SU-DHL-6 (cell line): ENCODE data around the gene COMMD6.

Experiments used
- H2AFZ ChIP-seq: fragments of 200-600 bp; sonication (generic); 2 replicates; pipeline ENCODE4 v1.6.1; 2014; ENCODE audit warnings: low read depth, mild to moderate bottlenecking, moderate library complexity, mixed read lengths, antibody characterized with exemption, low read length; ENCODE audit not compliant: severe bottlenecking
- H3F3A ChIP-seq: fragments of 200-600 bp; shearing (Covaris generic); 2 replicates; pipeline ENCODE4 v1.6.0; 2016; ENCODE audit warnings: antibody characterized with exemption, mild to moderate bottlenecking; ENCODE audit not compliant: insufficient read depth
- H3K27ac ChIP-seq: fragments of 200-600 bp; sonication (generic); 2 replicates; pipeline ENCODE4 v1.5.1; 2016; ENCODE audit warnings: low read depth, mild to moderate bottlenecking, low read length, moderate library complexity, mixed read lengths
- H3K27me3 ChIP-seq: fragments of 200-600 bp; sonication (generic), shearing (Covaris generic); 2 replicates; pipeline ENCODE4 v1.6.0; 2014; ENCODE audit warnings: mild to moderate bottlenecking, low read length
- H3K36me3 ChIP-seq: fragments of 200-600 bp; sonication (generic); 2 replicates; pipeline ENCODE4 v1.6.1; 2014; ENCODE audit warnings: mild to moderate bottlenecking, low read length, mixed read lengths
- H3K4me2 ChIP-seq: fragments of 300-600, 200-600 bp; shearing (Covaris generic), sonication (generic); 2 replicates; pipeline ENCODE4 v1.6.0; 2014; ENCODE audit warnings: low read length, low read depth, mild to moderate bottlenecking; ENCODE audit not compliant: poor library complexity, severe bottlenecking
- H3K4me3 ChIP-seq: fragments of 200-600 bp; sonication (generic); 2 replicates; pipeline ENCODE4 v1.5.1; 2014; ENCODE audit warnings: antibody characterized with exemption, low read length, mild to moderate bottlenecking, mixed read lengths; ENCODE audit not compliant: insufficient read depth, poor library complexity, severe bottlenecking
- H3K79me2 ChIP-seq: fragments of 200-600 bp; sonication (generic); 2 replicates; pipeline ENCODE4 v1.6.1; 2014; ENCODE audit warnings: mild to moderate bottlenecking, low read length, moderate library complexity; ENCODE audit not compliant: insufficient read depth
- H3K9ac ChIP-seq: fragments of 200-600 bp; sonication (generic); 2 replicates; pipeline ENCODE4 v1.7.0; 2014; ENCODE audit warnings: mild to moderate bottlenecking, low read length
- H3K9me2 ChIP-seq: fragments of 200-600 bp; sonication (generic); replicated peaks from 2 replicates; pipeline ENCODE4 v1.6.1; 2014; ENCODE audit warnings: low read length; ENCODE audit not compliant: insufficient read depth
- H3K9me3 ChIP-seq: fragments of 200-600 bp; sonication (generic); 2 replicates; pipeline ENCODE4 v1.6.1; 2014; ENCODE audit warnings: low read length, mixed read lengths; ENCODE audit not compliant: insufficient read depth
- H4K20me1 ChIP-seq: fragments of 200-600 bp; sonication (generic); 2 replicates; pipeline ENCODE4 v1.6.1; 2014; ENCODE audit warnings: low read depth, mild to moderate bottlenecking, antibody characterized with exemption, low read length, moderate library complexity, mixed read lengths
- CTCF ChIP-seq: fragments of 200-600 bp; sonication (generic); IDR thresholded peaks from one replicate; pipeline ENCODE4 v1.5.1; 2017; ENCODE audit warnings: antibody characterized with exemption, mild to moderate bottlenecking, low read length, moderate library complexity; ENCODE audit not compliant: insufficient read depth, poor library complexity, severe bottlenecking
- EZH2phosphoT487 ChIP-seq: fragments of 200-600 bp; sonication (generic), shearing (Covaris generic); conservative IDR thresholded peaks from 2 replicates; pipeline ENCODE4 v1.6.1; 2018; ENCODE audit warnings: mild to moderate bottlenecking, antibody characterized with exemption, low read length, moderate library complexity, mixed read lengths

Gene COMMD6

GRCh38 chr13:75491376-75491775 is 46.3 kb downstream of the COMMD6 start:
- no peak overlapping the region for H2AFZ ChIP-seq
- H3K36me3 ChIP-seq = no peaks in the 10 kb centered on the region
- no peak overlapping the region for H3K27ac ChIP-seq
- no peaks in the 10 kb centered on the region for H3K9me3 ChIP-seq
- no peaks in the 10 kb centered on the region for H3F3A ChIP-seq
- no peak overlapping the region for H3K4me2 ChIP-seq
- H3K9me2 ChIP-seq = no peaks in the 10 kb centered on the region
- TF ChIP-seq CTCF (no peak), EZH2phosphoT487 (no peak)
- H3K4me3 ChIP-seq = no peak overlapping the region
- no peaks in the 10 kb centered on the region for H4K20me1 ChIP-seq
- H3K27me3 ChIP-seq = no peaks in the 10 kb centered on the region
- no peak overlapping the region for H3K9ac ChIP-seq
- no peaks in the 10 kb centered on the region for H3K79me2 ChIP-seq

- H2AFZ ChIP-seq = no peak overlapping the region
- H3F3A ChIP-seq = no peaks in the 10 kb centered on the region
- H3K4me3 ChIP-seq = no peak overlapping the region
- H3K9me2 ChIP-seq = no peaks in the 10 kb centered on the region
- H4K20me1 ChIP-seq = no peaks in the 10 kb centered on the region
- no peak overlapping the region for H3K9ac ChIP-seq
- no peak overlapping the region for H3K4me2 ChIP-seq
- no peak overlapping the region for H3K27ac ChIP-seq
- no peaks in the 10 kb centered on the region for H3K36me3 ChIP-seq
- TF ChIP-seq CTCF = no peak
- TF ChIP-seq EZH2phosphoT487 = no peak
- no peaks in the 10 kb centered on the region for H3K79me2 ChIP-seq
- no peaks in the 10 kb centered on the region for H3K27me3 ChIP-seq
- no peaks in the 10 kb centered on the region for H3K9me3 ChIP-seq
These were observed 48.0 kb downstream of the COMMD6 start for GRCh38 chr13:75489502-75490263.

GRCh38 chr13:75486146-75487062 is 51.2 kb downstream of the COMMD6 start:
- Histone ChIP-seq H3K27me3 (no peaks in the 10 kb centered on the region), H3K36me3 (no peaks in the 10 kb centered on the region), H3K9me2 (no peaks in the 10 kb centered on the region), H2AFZ (no peak overlapping the region), H3F3A (no peaks in the 10 kb centered on the region), H3K4me3 (no peak overlapping the region), H3K27ac (no peak overlapping the region), H3K4me2 (no peak overlapping the region), H3K9ac (no peak overlapping the region), H4K20me1 (no peaks in the 10 kb centered on the region), H3K9me3 (no peaks in the 10 kb centered on the region), H3K79me2 (no peaks in the 10 kb centered on the region)
- TF ChIP-seq EZH2phosphoT487 = no peak
- no peak for TF ChIP-seq CTCF
